ENCODE data around the gene HOXA7. TPM values are rescaled to one million over a fixed set of nuclear protein-coding genes. Genes with fewer than 3 reads are reported as not detected.

Gene HOXA7
- total RNA-seq, 6 experiments from 2014 or later, result 6.2 to 8.2 (median 6.8) TPM

GRCh38 chr7:27114881-27115220, 41.6 kb downstream of the HOXA7 start:
- no peak for TF ChIP-seq CTCF (IDR thresholded peaks at IDR 0.05)
- Mint-ChIP-seq H3K9me3 (no peaks in the 10 kb centered on the region), H3K36me3 (ENCODE audit: low read depth) (no peaks in the 10 kb centered on the region; the same call in 1 of the 2 replicates), H3K4me1 (ENCODE audit: low read depth) (peaks cover 31% of the 10 kb centered on the region), H3K27ac (no peak overlapping the region), H3K27me3 (ENCODE audit: insufficient read depth) (peaks cover 22% of the 10 kb centered on the region), H3K4me3 (peak overlapping the region; percentile 64)
- no peak for DNase-seq

- no peak overlapping the region for H3K27ac Mint-ChIP-seq
Measured at GRCh38 chr7:27113991-27114769, 42.3 kb downstream of the HOXA7 start.

GRCh38 chr7:27112955-27113949, 43.2 kb downstream of the HOXA7 start:
- Mint-ChIP-seq H3K9me3 (no peaks in the 10 kb centered on the region), H3K27me3 (ENCODE audit: insufficient read depth) (peaks cover 9% of the 10 kb centered on the region), H3K4me3 (peak overlapping the region; percentile 45; the same call in 1 of the 2 replicates), H3K4me1 (ENCODE audit: low read depth) (peaks cover 31% of the 10 kb centered on the region), H3K27ac (no peak overlapping the region), H3K36me3 (ENCODE audit: low read depth) (peaks cover 3% of the 10 kb centered on the region)
- no peak for DNase-seq
- TF ChIP-seq CTCF (IDR thresholded peaks at IDR 0.05), result no peak

More at GRCh38 chr7:27113991-27114769, 42.3 kb downstream of the HOXA7 start:
- Mint-ChIP-seq H3K27me3 (ENCODE audit: insufficient read depth) (peaks cover 16% of the 10 kb centered on the region), H3K9me3 (no peaks in the 10 kb centered on the region), H3K4me3 (peak overlapping the region; percentile 54; the same call in 1 of the 2 replicates), H3K4me1 (ENCODE audit: low read depth) (peaks cover 31% of the 10 kb centered on the region), H3K36me3 (ENCODE audit: low read depth) (no peaks in the 10 kb centered on the region; the same call in 1 of the 2 replicates)
- TF ChIP-seq CTCF (IDR thresholded peaks at IDR 0.05), result no peak
- no peak for DNase-seq

- peaks cover 12% of the 10 kb centered on the region for H3K27me3 Mint-ChIP-seq (ENCODE audit: insufficient read depth)
- no peak for DNase-seq
- TF ChIP-seq CTCF (IDR thresholded peaks at IDR 0.05), result no peak
- no peak overlapping the region for H3K27ac Mint-ChIP-seq
- H3K9me3 Mint-ChIP-seq, result no peaks in the 10 kb centered on the region
- H3K4me3 Mint-ChIP-seq, result no peak overlapping the region
- H3K4me1 Mint-ChIP-seq (ENCODE audit: low read depth), result peaks cover 31% of the 10 kb centered on the region
- peaks cover 7% of the 10 kb centered on the region; the same call in 1 of the 2 replicates for H3K36me3 Mint-ChIP-seq (ENCODE audit: low read depth)
Measured at GRCh38 chr7:27112361-27112760, 44.1 kb downstream of the HOXA7 start.

GRCh38 chr7:27111751-27112277, 44.7 kb downstream of the HOXA7 start:
- Mint-ChIP-seq H3K4me3 (no peak overlapping the region), H3K9me3 (no peaks in the 10 kb centered on the region), H3K27me3 (ENCODE audit: insufficient read depth) (peaks cover 12% of the 10 kb centered on the region), H3K36me3 (ENCODE audit: low read depth) (peaks cover 8% of the 10 kb centered on the region; the same call in 1 of the 2 replicates), H3K27ac (no peak overlapping the region), H3K4me1 (ENCODE audit: low read depth) (peaks cover 36% of the 10 kb centered on the region)
- TF ChIP-seq CTCF (IDR thresholded peaks at IDR 0.05), result no peak
- no peak for DNase-seq

Data from HFFc6 (cell line).